CD4-positive, alpha-beta T cell (primary cell): ENCODE measurements around the gene NRIP3. TPM values are rescaled to one million over a fixed set of nuclear protein-coding genes. Genes with fewer than 3 reads are reported as not detected.

Experiments
- ATAC-seq: fragments of 200-7000 bp; cut with Tn5 transposase; one replicate; pipeline ENCODE4 v1.10.0; 2022; ENCODE audit warnings: mild to moderate bottlenecking; ENCODE audit not compliant: poor library complexity
- CTCF ChIA-PET: fragments of 350-600 bp; sonication (Branson Sonifier 250); formaldehyde crosslinking; loops from one replicate; lab custom pipeline; 2021; ENCODE audit warnings: antibody characterized with exemption, inconsistent platforms; lab: Charles Lee
- POLR2A ChIA-PET: fragments of 350-600 bp; sonication (Branson Sonifier 250); formaldehyde crosslinking; loops from one replicate; lab custom pipeline; 2021; ENCODE audit warnings: antibody characterized with exemption, inconsistent platforms; lab: Charles Lee
- DNase-seq, 14 experiments: peaks; one replicate each; pipeline ENCODE4 v3.0.0-alpha.2; 2013 to 2020; ENCODE audit warnings: mixed read lengths in 2 of 14
- H3K27ac ChIP-seq, 2 donors: one replicate each; pipeline versions ENCODE4 v1.5.1 to v1.7.0; 2013; ENCODE audit warnings: low read length in 2 of 2, low read depth in 1 of 2, mild to moderate bottlenecking in 1 of 2
- H3K27me3 ChIP-seq, 2 experiments: 1 replicate in 1 of 2; 2 replicates in 1 of 2; pipeline versions ENCODE4 v1.6.1 to v1.7.0; 2013; ENCODE audit warnings: low read length in 2 of 2, control low read depth in 1 of 2, mild to moderate bottlenecking in 1 of 2, moderate library complexity in 1 of 2; ENCODE audit not compliant: insufficient read depth in 2 of 2, control insufficient read depth in 1 of 2
- H3K36me3 ChIP-seq: one replicate; pipeline ENCODE4 v1.6.1; 2013; ENCODE audit warnings: low read length, control low read depth; ENCODE audit not compliant: insufficient read depth
- H3K4me1 ChIP-seq: one replicate; pipeline ENCODE4 v1.6.1; 2013; ENCODE audit warnings: low read length, control low read depth; ENCODE audit not compliant: insufficient read depth
- H3K4me3 ChIP-seq: one replicate; pipeline ENCODE4 v1.5.1; 2013; ENCODE audit warnings: mild to moderate bottlenecking, low read length, moderate library complexity
- H3K9me3 ChIP-seq, 2 experiments: 1 replicate in 1 of 2; 2 replicates in 1 of 2; pipeline versions ENCODE4 v1.6.1 to v1.7.0; 2013; ENCODE audit warnings: low read length in 2 of 2, mild to moderate bottlenecking in 2 of 2, control low read depth in 1 of 2, moderate library complexity in 1 of 2; ENCODE audit not compliant: control insufficient read depth in 1 of 2, insufficient read depth in 1 of 2
- H3K27ac Mint-ChIP-seq: one replicate; pipeline ENCODE4 v1.8.0; 2020; ENCODE audit warnings: mixed read lengths
- H3K27me3 Mint-ChIP-seq: one replicate; pipeline ENCODE4 v1.8.0; 2021; ENCODE audit warnings: mixed read lengths
- H3K36me3 Mint-ChIP-seq: one replicate; pipeline ENCODE4 v1.8.0; 2021; ENCODE audit warnings: low read depth, mixed read lengths
- H3K4me1 Mint-ChIP-seq: one replicate; pipeline ENCODE4 v1.8.0; 2021; ENCODE audit warnings: low read depth, mixed read lengths
- H3K4me3 Mint-ChIP-seq: one replicate; pipeline ENCODE4 v1.8.0; 2020; ENCODE audit warnings: mild to moderate bottlenecking, mixed read lengths
- H3K9me3 Mint-ChIP-seq: one replicate; pipeline ENCODE4 v1.8.0; 2020; ENCODE audit warnings: mixed read lengths
- intact Hi-C, 2 experiments: fragments of 100-400 bp; cut with DNase I in 1 of 2; cut with micrococcal nuclease in 1 of 2; formaldehyde crosslinking; loops; one replicate each; pipeline versions ENCODE4 v1.15.1 to v1.9.0; 2023 to 2025; cut with DNase I, micrococcal nuclease
- total RNA-seq, 174 experiments: library from RNA in 2 of 174; stranded (reverse) in 2 of 174; gene quantifications; one replicate each; pipeline ENCODE4 v1.2.3 and lab custom pipeline; 2021 to 2026
- TF ChIP-seq, protein P1 (sequence below): fragments of 200-600 bp; IDR thresholded peaks from one replicate; pipeline ENCODE4 v1.8.0; 2022; ENCODE audit warnings: antibody characterized with exemption, mild to moderate bottlenecking

NRIP3 gene
- total RNA-seq, 2 experiments from 2014 or later, result 4.6 to 4.9 TPM

DNA sequence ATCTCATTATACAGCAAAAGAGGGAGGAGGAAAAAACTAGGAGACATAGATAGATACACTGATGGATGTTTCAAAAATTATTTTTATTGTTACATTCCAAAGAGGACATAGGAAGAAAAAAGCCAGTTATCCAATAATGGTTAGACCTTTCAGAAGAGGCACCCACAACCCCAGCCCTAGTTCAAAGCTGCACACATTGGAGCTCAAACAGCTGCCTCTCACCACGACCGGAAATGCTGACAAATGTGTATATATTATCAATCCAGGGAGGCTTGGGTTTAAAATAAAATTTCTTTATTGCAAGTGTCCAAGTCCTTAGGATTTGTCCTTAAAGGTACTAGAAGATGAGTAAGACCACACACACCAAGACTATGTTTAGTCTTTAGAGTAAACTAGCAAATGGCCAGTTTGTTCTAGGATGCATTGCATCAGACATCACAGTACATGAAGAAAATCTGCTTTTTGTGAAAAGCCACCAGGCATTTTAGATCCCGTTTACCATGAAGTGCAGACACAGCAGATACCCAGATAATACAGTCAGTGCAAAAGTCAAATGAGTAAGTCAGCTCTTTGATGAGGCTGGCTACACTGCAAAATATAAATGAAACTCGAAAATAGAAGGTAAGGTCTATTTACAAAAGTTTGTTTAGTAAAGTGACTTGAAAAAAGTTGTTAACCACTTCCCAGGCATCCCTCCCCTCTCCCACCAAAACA, 56.4 kb downstream of the NRIP3 start:
- Mint-ChIP-seq H3K4me3 (no peak overlapping the region), H3K27me3 (no peaks in the 10 kb centered on the region), H3K4me1 (no peaks in the 10 kb centered on the region), H3K9me3 (no peaks in the 10 kb centered on the region), H3K27ac (no peak overlapping the region), H3K36me3 (peaks cover 55% of the 10 kb centered on the region)
- POLR2A ChIA-PET, result no interaction called here
- ATAC-seq (no peak), DNase-seq (no peak)
- Histone ChIP-seq H3K36me3 (peaks cover 39% of the 10 kb centered on the region), H3K9me3 (no peaks in the 10 kb centered on the region), H3K4me3 (no peak overlapping the region), H3K27me3 (no peaks in the 10 kb centered on the region), H3K4me1 (no peaks in the 10 kb centered on the region), H3K27ac (no peak overlapping the region)
- intact Hi-C loops, result no loop called here
- CTCF ChIA-PET, result no interaction called here
- TF ChIP-seq, protein P1, sequence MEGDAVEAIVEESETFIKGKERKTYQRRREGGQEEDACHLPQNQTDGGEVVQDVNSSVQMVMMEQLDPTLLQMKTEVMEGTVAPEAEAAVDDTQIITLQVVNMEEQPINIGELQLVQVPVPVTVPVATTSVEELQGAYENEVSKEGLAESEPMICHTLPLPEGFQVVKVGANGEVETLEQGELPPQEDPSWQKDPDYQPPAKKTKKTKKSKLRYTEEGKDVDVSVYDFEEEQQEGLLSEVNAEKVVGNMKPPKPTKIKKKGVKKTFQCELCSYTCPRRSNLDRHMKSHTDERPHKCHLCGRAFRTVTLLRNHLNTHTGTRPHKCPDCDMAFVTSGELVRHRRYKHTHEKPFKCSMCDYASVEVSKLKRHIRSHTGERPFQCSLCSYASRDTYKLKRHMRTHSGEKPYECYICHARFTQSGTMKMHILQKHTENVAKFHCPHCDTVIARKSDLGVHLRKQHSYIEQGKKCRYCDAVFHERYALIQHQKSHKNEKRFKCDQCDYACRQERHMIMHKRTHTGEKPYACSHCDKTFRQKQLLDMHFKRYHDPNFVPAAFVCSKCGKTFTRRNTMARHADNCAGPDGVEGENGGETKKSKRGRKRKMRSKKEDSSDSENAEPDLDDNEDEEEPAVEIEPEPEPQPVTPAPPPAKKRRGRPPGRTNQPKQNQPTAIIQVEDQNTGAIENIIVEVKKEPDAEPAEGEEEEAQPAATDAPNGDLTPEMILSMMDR, result no peak

GRCh38 chr11:8942518-8943066, 61.2 kb downstream of the NRIP3 start, which contains the start of gene ASCL3:
Gene ASCL3 (minus strand): TSS chr11:8943016. CDS start chr11:8938161, 4,855 bp downstream.
- peaks cover 6% of the 10 kb centered on the region for H3K36me3 ChIP-seq
- Mint-ChIP-seq H3K4me3 (no peak within 1 kb of the TSS), H3K27ac (no peak within 1 kb of the TSS), H3K36me3 (peaks cover 8% of the 10 kb centered on the region), H3K4me1 (no peaks in the 10 kb centered on the region), H3K27me3 (no peaks in the 10 kb centered on the region), H3K9me3 (no peaks in the 10 kb centered on the region)
- DNase-seq (no peak), ATAC-seq (no peak)
- H3K9me3 ChIP-seq, result no peaks in the 10 kb centered on the region
- TF ChIP-seq, protein P1, result no peak
- ChIA-PET POLR2A (interaction anchor here (1.5 kb wide), 1 partner anchor 22 kb away, joined by 5 read pairs; the partner anchor contains the start of gene TMEM9B), CTCF (no interaction called here)
- no peak within 1 kb of the TSS for H3K4me3 ChIP-seq
- H3K27ac ChIP-seq, result no peak within 1 kb of the TSS
- H3K4me1 ChIP-seq, result no peaks in the 10 kb centered on the region
- intact Hi-C loops, result no loop called here
- H3K27me3 ChIP-seq, result no peaks in the 10 kb centered on the region

DNA sequence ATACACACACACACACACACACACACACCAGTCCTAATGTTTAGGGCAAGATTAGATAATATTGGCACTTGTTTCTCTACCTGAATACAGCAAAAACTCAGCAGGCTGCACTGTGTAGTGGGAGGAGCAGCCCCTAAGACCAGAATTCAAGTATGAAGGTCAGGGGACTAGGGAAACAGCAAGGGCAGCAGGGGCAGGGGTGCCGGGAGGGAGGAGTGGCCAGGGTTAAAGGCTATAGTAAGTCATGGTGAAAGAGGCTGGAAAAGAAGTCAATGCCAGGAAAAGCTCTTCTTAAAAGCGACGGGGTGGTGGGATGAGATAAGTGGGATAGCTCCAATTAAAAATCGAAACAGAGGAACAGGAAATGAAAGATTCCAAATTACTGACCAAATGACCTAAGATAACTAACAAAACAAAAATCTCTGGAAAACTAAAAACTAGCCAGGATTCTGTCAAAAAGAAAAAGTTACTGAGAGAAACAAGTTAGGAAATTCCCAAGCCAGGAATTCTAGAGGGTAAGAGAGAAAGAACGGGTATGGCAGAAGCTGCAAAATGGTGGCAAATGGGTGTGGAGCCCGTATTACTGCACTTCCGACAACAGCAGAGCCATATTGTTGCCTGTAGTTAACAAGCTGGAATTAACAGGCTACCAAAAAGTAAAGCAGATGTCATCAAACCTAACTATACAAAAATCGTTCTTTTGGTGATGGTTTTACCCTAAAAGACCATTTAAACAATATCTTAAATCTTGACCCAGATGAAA, 62.3 kb downstream of the NRIP3 start:
- ChIA-PET POLR2A (interaction anchor here (1.5 kb wide), 1 partner anchor 23 kb away, joined by 5 read pairs; the partner anchor contains the start of gene TMEM9B), CTCF (interaction anchor here (1.3 kb wide), 1 partner anchor 8 kb away, joined by 3 read pairs; no protein-coding TSS in a partner anchor)
- DNase-seq (no peak), ATAC-seq (no peak)
- Mint-ChIP-seq H3K4me1 (no peaks in the 10 kb centered on the region), H3K9me3 (no peaks in the 10 kb centered on the region), H3K27ac (no peak overlapping the region), H3K36me3 (no peaks in the 10 kb centered on the region), H3K27me3 (no peaks in the 10 kb centered on the region), H3K4me3 (no peak overlapping the region)
- no peaks in the 10 kb centered on the region for H3K4me1 ChIP-seq
- intact Hi-C loops, result no loop called here
- no peak overlapping the region for H3K4me3 ChIP-seq
- H3K36me3 ChIP-seq, result no peaks in the 10 kb centered on the region
- H3K9me3 ChIP-seq, result no peaks in the 10 kb centered on the region
- no peak overlapping the region for H3K27ac ChIP-seq
- TF ChIP-seq, protein P1, result no peak
- H3K27me3 ChIP-seq, result no peaks in the 10 kb centered on the region
